NK-92 (cell line): Measurements from ENCODE around the gene PSMA7.

Source experiments
- DNase-seq: peaks from one replicate; lab custom pipeline; 2025; ENCODE audit not compliant: unreplicated experiment; lab: John Stamatoyannopoulos, UW

PSMA7 gene

DNA sequence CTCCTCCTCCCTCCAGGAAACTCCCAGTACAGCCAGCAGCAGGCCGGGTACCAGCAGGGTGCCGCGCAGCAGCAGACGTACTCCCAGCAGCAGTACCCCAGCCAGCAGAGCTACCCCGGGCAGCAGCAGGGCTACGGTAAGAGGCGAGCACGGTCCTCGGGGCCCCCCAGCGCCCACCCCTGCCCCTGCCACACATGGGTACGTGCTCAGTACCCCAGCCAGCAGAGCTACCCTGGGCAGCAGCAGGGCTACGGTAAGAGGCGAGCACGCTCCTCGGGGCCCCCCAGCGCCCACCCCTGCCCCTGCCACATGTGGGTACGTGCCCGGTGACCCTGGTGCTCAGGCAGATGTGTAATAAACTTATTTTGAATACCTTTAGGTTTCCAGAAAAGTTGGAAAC, 29.5 kb upstream of the PSMA7 start:
- no peak for DNase-seq

- no peak for DNase-seq
These were observed 28.1 kb upstream of the PSMA7 start for GRCh38 chr20:62171245-62171644.

- DNase-seq = no peak
These were observed 27.3 kb upstream of the PSMA7 start for GRCh38 chr20:62170536-62170935.

DNA sequence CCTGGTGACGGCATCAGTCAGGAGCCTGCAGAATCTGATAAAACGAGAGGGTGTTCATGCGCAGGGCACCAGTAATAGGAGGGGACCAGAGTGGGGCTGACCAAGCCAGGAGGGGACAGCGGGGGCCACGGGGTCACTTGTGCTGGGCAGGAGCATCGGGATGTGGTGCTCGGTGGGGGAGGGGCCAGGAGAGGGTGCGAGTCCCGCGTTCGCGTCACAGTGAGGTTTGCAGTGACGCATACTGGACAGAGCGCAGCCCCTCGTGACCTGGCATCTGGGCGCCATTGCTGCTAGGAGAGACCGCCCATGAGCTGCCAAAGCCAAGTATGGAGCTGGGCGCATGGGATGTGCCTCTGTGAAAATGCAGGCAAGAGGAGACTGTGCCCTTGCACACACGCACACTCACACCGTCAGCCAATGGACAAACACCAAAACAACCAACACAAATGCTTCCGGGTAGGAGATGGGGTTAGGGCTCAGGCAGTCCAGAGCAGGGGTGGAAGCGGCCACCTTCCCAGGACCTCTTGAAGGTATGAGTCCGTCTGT, 25.8 kb upstream of the PSMA7 start:
- no peak for DNase-seq

DNA sequence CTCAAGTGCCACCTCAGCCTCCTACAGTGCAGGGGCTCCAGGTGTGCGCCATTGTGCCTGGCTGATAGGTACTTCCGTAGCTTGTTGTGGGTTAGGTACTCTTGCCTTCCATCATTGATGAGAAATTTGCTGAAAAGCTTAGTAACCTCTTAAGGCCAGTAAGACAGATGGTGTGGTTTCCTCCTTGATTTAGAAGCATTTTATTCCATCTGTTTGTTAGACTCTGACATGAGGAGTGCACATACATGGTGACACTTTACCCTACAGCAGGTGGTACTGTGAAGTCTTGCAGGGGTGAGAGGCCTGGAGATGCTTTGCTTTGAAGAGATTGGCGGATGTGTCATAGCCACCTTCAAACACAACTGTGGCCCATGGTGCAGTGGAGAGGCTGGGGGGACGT, 24.9 kb upstream of the PSMA7 start:
- DNase-seq = no peak

- DNase-seq = no peak
These were observed 24.3 kb upstream of the PSMA7 start for GRCh38 chr20:62167474-62167873.

GRCh38 chr20:62165762-62166399, 22.7 kb upstream of the PSMA7 start:
- DNase-seq = no peak

DNA sequence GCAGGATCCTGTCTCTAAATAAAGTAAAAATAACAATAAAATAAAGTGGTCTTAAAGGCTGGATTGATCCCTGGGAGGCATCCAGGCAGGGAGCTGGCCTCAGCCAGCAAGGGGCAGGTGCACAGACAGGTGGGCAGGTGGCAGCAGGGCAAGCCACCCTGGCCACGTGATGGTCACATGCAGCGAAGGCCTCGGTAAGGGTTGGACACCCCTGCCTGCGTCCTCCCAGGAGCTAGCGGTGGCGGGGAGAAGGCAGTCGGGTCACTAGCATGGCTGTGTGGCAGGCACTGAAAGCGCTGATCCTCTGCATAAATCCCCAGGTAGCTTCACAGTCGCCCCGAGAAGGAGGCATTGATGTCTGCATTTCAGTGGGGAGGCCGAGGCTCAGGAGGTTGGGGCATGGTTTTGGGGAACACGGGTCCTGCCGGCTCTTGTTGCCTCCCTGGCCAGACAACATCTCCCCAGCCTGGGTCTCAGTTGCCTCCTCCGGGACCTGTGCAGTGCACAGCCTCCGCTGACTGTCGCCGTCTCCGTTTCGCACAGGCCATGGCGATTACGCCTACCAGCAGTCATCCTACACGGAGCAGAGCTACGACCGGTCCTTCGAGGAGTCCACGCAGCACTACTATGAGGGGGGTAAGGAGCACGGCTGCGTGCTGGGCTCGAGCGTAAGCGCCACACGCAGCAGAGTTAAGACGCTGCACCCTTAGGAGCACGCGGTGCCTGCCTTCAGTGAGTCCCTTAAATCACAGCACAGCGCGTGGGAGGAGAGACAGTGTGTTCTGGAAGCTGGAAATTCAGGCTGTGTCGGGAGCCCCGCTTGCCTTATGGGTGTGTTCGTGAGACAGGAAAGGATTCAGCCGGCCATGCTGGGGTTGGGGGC, 21.9 kb upstream of the PSMA7 start:
- DNase-seq = no peak

DNA sequence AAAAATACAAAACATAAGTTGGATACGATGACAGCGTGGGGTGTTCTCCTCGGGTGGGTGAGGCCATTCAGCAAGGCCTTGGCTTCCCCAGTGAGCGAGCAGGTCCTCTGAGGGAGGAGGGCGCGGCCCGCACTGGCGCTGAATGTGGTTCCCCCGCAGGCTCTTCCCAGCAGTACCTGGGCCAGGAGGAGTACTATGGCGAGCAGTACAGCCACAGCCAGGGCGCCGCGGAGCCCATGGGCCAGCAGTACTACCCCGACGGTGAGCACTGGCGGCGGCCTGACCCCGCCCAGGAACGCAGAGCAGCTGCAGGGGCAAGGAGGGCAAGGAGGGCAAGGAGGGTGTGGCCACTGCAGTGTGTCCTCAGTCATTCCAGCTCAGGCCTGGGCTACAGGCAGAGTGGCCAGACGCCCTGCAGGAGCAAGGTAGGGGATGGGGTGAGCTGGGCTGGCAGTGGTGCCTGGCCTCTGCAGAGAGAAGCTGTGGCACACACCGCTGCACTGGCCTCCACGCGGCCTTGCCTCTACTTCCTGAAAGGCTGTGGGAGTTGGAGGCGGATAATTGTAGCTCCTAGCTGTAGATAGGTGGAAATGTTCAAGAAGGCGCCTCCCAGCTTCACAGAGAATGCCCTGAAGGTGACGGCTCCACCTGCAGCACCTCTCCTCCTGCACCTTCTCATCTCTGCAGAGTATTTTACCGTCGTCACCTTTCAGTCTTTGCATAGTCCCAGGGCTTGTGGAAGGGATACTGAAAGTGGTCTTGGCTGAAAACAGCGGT, 21.0 kb upstream of the PSMA7 start:
- no peak for DNase-seq

- DNase-seq = no peak
These were observed 20.3 kb upstream of the PSMA7 start for GRCh38 chr20:62163485-62163865.

DNA sequence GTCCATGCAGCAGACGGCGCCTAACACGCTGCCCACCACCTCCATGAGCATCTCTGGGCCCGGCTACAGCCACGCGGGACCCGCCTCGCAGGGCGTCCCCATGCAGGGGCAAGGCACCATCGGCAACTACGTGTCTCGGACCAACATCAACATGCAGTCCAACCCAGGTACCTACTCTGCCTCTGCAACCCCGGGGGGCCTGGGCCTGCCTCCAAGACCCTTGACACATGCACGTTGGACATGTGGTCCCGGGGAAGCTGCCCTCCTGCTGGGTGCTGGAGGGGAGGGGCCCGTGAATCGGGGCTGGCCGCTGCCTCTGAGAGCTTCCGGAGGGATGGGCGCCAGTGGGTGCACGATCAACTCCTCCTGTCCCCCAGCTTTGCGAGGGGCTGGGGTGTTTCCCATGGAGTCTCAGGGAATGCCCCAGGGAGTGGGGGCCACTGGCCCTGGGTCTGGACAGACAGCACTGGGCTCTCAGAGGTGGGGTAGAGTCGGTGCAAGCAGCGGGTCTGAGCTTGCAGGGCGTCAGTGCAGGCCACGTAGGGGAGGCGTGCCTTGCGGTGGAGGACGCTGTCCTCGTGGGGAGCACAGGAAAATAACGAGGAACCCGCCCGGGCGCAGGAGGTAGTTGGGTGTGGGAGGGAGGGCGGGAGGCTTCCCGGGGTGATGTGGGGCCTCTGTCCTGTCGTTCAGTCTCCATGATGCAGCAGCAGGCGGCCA, 19.7 kb upstream of the PSMA7 start:
- DNase-seq = no peak

DNA sequence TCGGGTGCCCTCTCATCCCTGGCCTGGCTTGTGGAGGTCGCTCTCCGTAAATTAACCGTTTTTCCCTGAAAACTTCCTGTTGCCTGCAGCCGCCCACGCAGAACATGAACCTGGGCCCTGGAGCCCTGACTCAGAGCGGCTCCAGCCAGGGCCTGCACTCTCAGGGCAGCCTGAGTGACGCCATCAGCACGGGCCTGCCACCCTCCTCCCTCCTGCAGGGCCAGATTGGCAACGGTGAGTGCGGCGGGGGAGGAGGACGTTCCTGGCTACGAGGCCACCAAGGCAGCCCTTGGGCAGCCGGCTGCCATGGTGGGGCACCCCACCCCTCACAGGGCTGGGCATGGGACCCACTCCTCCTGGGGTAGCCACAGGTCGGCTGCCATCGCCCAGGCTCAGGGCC, 18.2 kb upstream of the PSMA7 start:
- DNase-seq = no peak

- DNase-seq = no peak
These were observed 17.7 kb upstream of the PSMA7 start for GRCh38 chr20:62160876-62161275.

DNA sequence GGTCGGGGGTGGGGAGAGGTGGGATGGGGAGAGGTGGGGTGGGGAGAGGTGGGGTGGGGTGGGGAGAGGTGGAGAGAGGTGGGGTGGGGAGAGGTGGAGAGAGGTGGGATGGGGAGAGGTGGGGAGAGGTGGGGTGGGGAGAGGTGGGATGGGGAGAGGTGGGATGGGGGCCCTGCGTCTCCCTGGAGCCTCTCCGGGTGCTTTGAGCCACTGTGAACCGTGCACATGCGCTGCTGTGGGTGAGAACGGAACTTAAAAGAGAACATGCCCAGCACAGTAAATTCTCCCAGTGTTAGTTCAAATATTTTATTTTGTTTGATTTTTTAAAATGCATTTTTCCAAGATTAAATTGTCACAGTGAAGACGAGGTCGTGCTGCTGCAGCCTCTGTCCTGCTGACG, 17.1 kb upstream of the PSMA7 start:
- DNase-seq = no peak

DNA sequence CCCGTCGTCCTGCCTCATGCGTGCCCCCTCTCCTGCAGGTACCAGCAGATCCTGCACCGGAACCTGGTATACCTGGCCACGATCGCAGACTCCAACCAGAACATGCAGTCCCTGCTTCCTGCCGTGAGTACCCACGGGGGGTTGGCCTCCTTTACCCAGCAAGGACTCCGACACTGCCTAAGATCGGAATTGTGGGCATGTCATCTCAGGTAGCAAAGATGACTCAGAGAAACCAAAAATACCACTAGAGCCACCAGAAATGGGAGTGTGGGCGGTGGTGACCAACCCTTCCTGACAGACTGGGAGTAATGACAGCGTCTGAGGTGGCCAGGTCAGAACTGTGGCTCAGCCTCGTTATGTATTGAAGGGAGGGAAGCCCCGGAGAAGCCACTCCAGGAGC, 16.6 kb upstream of the PSMA7 start:
- no peak for DNase-seq

DNA sequence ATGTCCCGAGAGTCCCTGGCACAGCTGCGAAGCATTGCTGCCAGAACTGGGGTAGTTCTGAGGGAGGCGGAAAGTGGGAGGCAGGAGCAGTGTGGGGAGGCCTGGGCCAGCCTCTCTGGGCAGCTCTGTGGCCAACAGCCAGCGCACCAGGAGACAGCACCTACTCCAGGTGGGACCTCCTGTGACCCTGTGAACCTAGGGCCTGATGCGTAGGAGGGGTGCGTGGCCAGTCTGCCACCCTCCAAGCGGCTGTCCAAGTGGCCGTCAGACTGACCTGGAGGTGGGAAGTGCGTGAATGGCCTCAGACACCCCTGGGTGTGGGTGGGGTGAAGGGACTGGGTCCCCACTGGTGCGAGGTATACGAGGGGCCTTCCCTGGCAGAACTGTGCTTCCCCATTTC, 15.9 kb upstream of the PSMA7 start:
- no peak for DNase-seq

- no peak for DNase-seq
These were observed 15.3 kb upstream of the PSMA7 start for GRCh38 chr20:62158541-62158940.

DNA sequence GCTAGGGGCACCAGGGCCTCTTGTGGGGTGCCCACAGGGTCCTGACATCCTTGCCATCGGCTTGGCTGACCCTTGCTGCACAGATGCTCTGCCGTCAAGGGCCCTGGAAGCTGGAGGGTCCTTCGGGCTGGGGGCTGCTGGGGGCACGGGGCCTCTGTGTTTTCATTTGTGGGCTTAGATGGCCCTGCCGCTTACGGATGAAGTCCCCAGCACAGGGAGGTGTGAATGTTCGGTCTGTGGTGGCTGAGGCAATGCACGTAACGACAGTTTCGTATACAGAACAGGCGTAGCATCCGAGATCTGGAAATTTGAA, 14.8 kb upstream of the PSMA7 start:
- DNase-seq = no peak

DNA sequence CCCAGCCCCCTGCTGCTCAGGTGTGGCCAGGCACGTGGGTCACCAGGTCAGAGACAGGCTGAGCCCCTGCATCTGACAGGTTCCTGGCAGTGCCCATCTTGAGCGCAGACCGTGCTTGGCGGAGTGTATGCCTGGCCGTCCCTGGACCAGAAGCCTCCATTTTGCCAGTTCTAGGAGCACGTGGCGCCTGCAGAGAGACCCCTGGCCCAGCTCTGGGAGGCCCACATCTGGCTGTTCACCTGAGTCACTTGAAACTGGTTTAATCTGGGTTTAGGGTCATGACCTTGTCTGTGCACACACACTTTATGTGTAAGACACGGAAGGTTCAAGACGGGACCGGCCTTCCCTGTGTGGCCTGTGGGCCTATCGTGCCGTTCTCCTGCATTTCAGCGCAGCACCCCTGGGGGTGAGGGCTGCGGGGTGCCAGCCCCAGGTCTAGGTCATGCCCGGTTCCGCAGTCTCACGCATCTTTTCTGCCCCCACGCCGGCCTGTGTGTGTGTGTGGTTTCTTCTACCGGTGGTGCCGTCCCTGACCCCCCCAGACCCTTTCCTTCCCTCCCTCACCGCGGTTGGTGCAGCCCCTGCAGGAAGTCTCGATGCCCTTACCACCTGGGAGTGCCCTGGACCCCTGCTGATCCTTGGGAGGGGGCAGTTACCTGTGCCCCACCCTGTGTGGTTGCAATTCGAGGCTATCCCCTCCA, 14.3 kb upstream of the PSMA7 start:
- DNase-seq = no peak

DNA sequence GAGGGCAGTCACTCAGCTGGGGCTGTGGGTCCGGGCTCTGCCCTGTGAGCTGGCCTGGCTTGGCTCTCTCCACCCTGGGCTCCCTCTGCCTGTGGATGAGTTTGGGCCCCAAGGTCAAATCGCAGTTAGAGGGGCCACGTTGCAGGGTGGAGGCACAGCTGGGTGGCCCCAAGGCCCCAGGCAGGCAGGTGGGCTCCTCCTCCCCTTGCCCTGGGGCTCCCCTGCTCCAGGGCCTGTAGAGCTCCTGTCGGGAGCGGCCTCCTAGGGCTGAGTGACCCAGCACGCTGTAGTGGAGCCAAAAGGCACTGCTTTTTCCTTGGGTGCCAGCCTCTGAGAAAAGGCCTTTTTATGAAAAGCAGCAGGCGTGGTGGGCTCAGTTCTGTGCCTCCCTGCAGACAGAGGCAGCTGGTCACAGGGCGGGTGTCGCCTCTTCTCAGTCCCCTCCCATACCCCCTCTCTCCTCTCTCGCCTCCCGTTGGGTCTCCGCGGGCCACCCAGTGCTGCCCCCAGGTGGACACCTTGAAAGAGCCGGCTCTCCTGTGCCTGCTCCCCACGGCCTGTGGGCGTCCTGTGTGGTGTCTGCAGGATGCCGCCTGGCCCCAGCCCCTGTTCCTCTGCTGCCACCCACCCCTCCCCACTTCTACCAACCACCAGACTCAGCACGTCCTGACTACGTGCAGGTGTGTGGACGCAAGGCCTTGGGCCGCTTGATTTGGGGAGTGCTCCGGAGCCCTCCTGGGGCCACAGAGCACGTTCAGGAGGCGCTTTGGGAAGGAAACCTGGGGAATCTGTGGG, 13.6 kb upstream of the PSMA7 start:
- DNase-seq = no peak
